GM06990 (cell line): ENCODE results near the gene MYT1.
"Not testable (repeated sequence)": the region's sequence is repeated elsewhere in the genome, so short reads cannot be mapped to it uniquely, and the experiment has no call there.

ENCODE experiments used
- DNase-seq: peaks from one replicate; pipeline ENCODE4 v3.0.0-alpha.2; 2011; ENCODE audit not compliant: insufficient read length; ENCODE audit errors: extremely low read depth
- H3K27me3 ChIP-seq: replicated peaks from 2 replicates; pipeline ENCODE4 v1.6.0; 2011; ENCODE audit warnings: low read length; ENCODE audit not compliant: control insufficient read depth, insufficient read depth
- H3K36me3 ChIP-seq: 2 replicates; pipeline ENCODE4 v1.5.1; 2011; ENCODE audit warnings: low read length; ENCODE audit not compliant: control insufficient read depth, insufficient read depth
- H3K4me3 ChIP-seq: replicated peaks from 2 replicates; pipeline ENCODE4 v1.5.1; 2011; ENCODE audit warnings: low read depth, mild to moderate bottlenecking, control low read depth, low read length
- TF ChIP-seq, protein P1 (sequence below): IDR thresholded peaks from 2 replicates; pipeline ENCODE4 v1.5.1; 2011; ENCODE audit warnings: low read length, control low read depth, mild to moderate bottlenecking, inconsistent platforms; ENCODE audit not compliant: insufficient read depth, poor library complexity, severe bottlenecking

The MYT1 gene

DNA sequence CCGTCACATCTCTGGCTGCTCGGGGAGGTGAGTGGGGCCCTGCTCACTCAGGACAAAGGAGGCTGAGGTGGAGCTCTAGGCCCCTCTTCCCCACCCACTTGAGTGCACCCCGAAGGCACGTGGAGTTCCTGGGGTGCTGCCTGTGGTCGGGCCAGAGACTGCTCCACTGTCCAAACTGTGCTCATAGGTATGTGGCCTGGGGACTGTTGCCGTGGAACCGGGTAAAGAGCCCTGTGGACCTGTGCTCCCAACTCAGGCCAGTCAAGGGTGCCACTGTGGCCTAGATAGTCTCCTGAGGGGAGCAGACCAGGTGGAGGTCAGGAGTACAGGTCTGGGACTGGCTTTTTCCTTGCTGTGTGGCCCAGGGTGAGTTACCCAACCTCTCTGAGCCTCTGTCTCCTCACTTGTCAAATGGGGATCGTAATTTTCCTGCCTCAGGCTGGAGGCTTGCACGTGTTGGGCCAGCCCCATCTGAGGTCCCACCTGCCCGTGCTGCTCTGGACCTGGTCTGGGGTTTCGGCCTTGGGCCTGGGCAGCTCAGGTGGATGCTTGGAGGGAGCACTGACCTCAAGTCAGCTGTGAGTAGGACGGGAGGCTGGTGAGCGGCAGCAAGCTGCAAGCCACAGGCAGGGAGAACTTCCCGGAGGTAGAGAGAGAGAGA, 44.4 kb upstream of the MYT1 start:
- peak; percentile 41 for DNase-seq
- Histone ChIP-seq H3K27me3 (no peaks in the 10 kb centered on the region), H3K36me3 (no peaks in the 10 kb centered on the region), H3K4me3 (no peak overlapping the region)
- TF ChIP-seq, protein P1, sequence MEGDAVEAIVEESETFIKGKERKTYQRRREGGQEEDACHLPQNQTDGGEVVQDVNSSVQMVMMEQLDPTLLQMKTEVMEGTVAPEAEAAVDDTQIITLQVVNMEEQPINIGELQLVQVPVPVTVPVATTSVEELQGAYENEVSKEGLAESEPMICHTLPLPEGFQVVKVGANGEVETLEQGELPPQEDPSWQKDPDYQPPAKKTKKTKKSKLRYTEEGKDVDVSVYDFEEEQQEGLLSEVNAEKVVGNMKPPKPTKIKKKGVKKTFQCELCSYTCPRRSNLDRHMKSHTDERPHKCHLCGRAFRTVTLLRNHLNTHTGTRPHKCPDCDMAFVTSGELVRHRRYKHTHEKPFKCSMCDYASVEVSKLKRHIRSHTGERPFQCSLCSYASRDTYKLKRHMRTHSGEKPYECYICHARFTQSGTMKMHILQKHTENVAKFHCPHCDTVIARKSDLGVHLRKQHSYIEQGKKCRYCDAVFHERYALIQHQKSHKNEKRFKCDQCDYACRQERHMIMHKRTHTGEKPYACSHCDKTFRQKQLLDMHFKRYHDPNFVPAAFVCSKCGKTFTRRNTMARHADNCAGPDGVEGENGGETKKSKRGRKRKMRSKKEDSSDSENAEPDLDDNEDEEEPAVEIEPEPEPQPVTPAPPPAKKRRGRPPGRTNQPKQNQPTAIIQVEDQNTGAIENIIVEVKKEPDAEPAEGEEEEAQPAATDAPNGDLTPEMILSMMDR, result no peak

DNA sequence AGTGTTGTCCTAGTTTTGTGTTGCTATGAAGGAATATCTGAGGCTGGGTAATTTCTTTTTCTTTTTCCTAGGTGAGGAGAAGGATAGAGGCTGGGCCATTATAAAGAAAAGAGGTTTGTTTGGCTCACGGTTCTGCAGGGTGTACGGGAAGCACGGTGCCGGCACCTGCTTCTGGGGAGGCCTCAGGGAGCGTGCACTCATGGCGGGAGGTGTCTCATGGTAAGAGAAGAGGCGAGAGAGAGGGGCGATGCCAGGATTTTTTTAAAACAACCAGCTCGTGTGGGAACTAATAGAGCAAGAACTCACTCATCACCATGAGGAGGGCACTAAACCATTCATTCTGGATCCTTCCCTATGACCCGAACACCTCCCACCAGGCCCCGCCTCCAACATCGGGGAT, 42.7 kb upstream of the MYT1 start:
- Histone ChIP-seq H3K4me3 (no peak overlapping the region), H3K36me3 (no peaks in the 10 kb centered on the region), H3K27me3 (no peaks in the 10 kb centered on the region; the same call in 1 of the 2 replicates)
- no peak for DNase-seq
- TF ChIP-seq, protein P1, result no peak

DNA sequence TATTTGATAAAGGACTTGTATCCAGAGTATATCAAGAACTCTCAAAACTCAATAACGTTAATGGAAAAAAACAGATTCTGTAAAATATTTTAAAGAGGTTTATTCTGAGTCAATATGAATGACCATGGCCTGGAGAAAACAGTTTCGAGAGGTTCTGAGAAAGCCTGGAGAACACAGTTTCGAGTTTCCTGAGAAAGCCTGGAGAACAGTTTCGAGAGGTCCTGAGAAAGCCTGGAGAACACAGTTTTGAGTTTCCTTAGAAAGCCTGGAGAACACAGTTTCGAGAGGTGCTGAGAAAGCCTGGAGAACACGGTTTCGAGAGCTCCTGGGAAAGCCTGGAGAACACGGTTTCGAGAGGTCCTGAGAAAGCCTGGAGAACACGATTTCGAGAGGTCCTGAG, 41.3 kb upstream of the MYT1 start:
- DNase-seq, H3K27me3 ChIP-seq, H3K36me3 ChIP-seq, H3K4me3 ChIP-seq: not testable (repeated sequence)

DNA sequence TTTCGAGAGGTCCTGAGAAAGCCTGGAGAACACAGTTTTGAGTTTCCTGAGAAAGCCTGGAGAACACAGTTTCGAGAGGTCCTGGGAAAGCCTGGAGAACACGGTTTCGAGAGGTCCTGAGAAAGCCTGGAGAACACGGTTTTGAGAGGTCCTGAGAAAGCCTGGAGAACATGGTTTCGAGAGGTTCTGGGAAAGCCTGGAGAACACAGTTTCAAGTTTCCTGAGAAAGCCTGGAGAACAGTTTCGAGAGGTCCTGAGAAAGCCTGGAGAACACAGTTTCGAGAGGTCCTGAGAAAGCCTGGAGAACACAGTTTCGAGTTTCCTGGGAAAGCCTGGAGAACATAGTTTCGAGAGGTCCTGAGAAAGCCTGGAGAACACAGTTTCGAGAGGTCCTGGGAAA, 40.7 kb upstream of the MYT1 start:
- not testable (repeated sequence) for H3K36me3 ChIP-seq, H3K27me3 ChIP-seq, H3K4me3 ChIP-seq, DNase-seq

DNA sequence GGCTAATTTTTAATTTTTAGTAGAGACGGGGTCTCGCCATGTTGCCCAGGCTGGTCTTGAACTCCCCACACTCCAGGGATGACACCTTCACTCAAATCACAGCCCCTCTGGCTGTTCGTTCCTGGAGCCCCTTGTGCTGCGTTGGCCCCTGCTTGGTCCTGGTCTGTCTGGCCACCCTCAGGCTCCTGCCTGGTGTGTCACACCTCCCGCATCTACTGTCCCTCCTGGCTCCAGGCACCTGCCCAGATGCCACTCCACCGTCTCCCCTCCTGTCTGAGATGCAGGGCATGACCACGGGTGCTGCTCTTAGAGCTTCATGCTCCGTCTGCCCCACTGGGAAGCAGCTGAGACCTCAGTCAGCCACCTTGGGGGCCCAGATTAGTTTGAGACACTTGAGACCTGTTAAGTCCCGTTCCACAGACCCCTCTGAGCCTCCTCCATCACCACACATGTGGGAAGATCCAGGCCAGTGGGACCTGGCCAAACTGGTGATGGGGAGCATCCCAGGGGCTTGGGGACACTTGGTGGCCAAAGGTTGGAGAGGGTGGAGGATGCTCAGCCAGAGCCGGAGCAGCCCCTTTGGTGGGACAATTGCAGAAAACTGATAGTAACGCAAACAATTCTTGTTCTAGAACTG, 35.0 kb upstream of the MYT1 start:
- H3K4me3 ChIP-seq, result no peak overlapping the region

DNA sequence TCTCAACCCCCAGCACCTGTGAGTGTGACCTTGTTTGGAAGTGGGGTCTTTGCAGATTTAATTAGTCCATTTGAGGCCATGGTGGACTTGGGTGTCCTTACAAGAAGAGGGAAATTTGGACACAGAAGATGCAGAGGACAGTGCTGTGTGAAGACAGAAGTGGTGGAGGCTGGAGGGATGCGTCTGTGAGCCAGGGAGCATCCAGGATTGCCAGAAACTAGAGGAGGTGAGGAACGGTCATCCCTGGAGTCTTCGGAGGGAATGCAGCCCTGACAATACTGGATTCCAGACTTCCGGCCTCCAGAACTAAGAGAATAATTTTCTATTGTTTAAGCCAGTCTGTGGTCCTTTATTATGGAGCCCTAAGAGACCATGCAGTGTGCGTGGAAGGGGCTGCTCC, 34.0 kb upstream of the MYT1 start:
- TF ChIP-seq, protein P1, result no peak
- no peak for DNase-seq
- no peaks in the 10 kb centered on the region; the same call in 1 of the 2 replicates for H3K27me3 ChIP-seq
- no peak overlapping the region for H3K4me3 ChIP-seq
- H3K36me3 ChIP-seq, result no peaks in the 10 kb centered on the region

More for the DNA sequence above, 35.0 kb upstream of the MYT1 start:
- no peak for DNase-seq
- H3K27me3 ChIP-seq, result no peaks in the 10 kb centered on the region; the same call in 1 of the 2 replicates
- no peaks in the 10 kb centered on the region for H3K36me3 ChIP-seq
- TF ChIP-seq, protein P1, result no peak
